Activated CD4-positive, alpha-beta T cell treated with anti-CD3 and anti-CD28 coated beads, Interleukin-2, Interleukin-4, amounts not matched to agents 100 ng/mL and 50 ng/mL, durations not matched to agents 16 hours and 8 hours (primary cell): ENCODE results near the gene FIGNL1.
A peak's percentile ranks its signal among the peaks of the same experiment; 100 is the strongest.

Experiments
- DNase-seq: peaks from one replicate; pipeline ENCODE4 v3.0.0-alpha.2; 2020; ENCODE audit warnings: low spot score

The FIGNL1 gene, protein sequence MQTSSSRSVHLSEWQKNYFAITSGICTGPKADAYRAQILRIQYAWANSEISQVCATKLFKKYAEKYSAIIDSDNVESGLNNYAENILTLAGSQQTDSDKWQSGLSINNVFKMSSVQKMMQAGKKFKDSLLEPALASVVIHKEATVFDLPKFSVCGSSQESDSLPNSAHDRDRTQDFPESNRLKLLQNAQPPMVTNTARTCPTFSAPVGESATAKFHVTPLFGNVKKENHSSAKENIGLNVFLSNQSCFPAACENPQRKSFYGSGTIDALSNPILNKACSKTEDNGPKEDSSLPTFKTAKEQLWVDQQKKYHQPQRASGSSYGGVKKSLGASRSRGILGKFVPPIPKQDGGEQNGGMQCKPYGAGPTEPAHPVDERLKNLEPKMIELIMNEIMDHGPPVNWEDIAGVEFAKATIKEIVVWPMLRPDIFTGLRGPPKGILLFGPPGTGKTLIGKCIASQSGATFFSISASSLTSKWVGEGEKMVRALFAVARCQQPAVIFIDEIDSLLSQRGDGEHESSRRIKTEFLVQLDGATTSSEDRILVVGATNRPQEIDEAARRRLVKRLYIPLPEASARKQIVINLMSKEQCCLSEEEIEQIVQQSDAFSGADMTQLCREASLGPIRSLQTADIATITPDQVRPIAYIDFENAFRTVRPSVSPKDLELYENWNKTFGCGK

DNA sequence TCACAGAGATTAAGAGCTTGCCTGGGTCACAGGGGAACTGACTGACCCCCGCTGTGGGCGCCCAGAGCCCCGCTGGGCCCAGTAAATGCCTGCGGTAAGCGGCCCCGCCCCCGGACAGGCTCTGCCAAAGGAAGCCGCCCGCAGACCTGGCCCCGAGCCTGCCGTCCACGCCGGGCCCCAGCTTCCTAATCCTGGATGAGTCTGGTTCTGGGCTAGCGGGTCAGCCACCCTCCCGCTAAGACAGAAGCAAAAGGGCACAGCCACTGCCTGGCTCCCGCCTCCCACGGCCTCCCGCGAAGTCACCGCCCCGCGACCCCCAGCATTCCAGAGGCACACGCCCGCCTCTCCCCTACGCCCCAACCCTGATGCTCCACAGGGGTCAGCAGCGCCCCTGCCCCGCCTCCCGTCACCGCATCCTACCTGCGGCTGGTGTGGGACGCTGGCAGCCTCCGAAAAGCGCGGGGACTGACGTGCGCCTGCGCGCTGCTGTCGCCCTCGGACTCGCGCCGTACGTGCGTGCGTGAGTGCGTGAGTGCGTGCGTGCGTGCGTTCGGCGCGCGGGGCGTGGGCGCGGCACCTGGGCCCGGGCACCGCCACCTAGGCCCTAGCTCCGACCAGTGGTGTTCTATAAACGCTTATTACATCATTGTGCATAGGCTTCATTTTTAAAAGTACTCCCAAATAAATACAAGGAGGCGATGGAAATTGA lies at the start of gene FIGNL1:
Gene FIGNL1, minus strand, starts transcription at position 470 of the 709 bp plus-strand sequence. CDS start 3,063 bp downstream, outside the sequence.
- peak; percentile 87 for DNase-seq

DNA sequence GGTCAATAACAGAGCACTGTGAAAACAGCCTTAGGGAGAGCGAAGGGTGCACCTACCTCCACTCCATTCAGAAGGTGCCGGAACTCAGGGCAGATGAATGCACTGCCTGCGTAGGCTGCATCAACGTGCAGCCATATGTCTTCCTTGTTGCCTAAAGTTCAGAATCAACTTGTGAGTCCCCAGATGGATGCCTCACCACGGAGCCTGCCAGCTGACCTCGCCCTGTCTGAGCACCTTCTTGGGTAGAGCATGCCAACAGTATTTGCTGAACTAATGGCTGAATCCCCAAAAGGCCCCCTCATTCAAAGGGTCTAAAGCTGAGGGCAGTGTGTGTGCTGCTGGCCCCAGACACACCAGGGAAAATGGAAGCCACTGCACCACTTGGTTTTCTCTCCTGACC lies 48.9 kb upstream of the FIGNL1 start:
- DNase-seq: no peak

DNA sequence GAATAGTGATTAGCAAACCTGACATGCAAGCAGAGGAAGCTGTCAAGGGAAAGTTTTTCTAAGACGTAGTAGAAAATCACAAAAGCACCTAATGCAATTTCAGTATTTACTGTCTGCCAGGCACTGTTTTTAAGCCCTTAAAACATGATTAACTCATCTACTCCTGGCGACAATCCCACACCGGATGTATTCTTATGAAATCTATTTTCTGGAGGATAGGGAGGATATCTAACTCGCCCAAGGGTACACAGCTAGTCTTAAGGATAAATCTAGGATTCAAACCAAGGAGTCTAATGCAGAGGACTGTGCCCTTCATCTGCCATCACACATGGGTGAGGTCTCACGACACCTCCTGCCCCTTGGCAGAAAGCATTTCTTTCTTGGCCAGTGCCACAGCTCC lies 47.8 kb upstream of the FIGNL1 start:
- no peak for DNase-seq

DNA sequence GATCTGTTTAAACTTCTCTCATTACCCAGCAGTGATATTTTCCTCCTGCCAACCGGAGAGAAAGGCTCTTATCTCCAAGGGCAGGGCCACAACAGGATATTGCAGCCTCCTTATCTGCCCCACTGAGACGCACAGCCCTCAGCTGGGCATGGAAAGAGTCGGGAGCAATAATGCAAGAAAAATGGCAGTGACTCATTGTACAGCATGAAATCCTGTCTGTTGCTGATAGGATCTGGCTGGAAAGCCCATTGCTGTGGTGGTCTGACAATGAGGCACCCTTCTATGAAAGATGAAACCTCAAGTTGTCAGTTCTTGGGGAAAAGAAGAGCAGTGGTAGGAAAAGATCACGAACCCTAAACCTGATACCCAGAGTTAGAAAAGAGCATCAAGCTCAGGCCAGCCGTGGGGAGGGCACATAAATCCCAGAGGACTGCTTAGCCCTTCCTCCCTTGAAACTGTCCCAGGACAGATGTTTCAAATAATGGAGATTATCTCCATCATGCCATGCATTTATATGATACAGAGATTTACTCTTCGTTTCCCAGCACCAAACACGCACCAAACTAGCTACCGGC lies 47.0 kb upstream of the FIGNL1 start:
- no peak for DNase-seq

DNA sequence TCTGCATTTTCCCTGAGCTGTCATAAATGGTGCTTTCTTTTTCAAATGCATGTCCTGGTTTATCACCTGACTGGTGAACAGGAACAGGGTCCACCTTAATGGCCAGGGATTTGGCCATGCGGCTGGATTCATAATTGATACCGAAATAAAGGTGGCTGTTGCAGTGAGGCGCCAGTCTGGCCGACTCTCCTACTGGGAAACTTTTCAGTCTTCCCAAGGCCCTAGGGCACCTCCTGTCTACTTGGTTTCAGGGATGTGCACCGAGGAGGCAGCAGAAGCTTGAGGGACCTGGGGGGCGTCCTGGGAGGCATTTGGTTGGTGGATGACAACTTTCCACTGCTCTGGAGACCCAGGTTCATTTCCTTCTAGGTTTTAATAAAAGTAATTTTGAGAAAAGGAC lies 46.4 kb upstream of the FIGNL1 start:
- DNase-seq: no peak

DNA sequence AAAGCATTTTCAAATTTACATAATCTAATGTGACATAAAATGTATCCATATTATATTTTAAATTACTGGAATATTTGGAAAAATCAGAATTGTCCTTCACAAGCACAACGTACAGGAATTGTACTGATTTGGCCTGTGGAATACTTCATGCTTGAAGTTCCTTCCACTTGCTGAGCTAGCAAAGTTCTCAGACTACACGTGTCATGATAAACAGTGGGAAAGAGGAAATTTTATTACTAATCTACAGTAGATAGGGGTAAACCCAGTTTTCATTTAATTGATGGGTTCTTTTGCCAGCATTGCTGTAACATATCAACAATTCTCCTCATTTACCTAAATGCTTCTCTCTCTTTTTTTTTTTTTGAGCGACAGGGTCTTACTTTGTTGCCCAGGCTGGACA lies 45.6 kb upstream of the FIGNL1 start:
- DNase-seq: no peak

DNA sequence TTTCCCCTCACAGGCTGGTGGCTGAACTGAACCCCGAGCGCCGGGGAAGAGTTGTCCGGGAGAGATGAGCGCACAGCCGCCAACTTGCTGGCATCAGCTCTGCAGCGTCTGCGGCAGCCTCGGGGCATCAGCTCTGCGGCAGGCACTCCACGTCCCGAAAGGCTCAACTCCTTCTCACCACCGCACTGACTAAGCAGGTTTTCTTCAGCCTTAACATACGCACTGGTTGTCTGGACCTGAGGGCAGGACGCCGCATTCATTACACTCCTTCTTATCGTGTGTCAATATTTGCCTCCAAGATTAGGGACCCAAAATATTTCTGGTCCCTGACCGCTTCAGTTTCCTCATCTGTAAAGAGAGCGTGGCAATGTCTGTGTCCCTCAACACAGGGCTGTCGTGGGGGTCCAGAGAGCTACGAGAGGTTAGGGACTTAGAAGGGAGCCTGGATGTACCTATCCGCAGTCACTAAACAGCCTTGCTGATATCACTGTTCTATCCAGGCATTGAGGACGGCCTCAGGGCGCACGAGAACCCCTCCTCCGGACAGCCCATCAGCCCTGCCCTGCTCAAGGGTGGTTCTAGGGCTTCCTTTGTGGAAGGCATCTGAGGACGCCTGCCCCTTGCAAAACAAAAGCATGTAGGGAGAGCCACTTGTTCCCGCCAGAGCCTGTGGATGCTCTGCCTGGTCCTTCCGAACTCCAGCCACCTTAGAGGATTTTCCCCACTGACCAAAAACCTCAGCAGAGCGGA lies 42.8 kb upstream of the FIGNL1 start:
- DNase-seq: no peak

DNA sequence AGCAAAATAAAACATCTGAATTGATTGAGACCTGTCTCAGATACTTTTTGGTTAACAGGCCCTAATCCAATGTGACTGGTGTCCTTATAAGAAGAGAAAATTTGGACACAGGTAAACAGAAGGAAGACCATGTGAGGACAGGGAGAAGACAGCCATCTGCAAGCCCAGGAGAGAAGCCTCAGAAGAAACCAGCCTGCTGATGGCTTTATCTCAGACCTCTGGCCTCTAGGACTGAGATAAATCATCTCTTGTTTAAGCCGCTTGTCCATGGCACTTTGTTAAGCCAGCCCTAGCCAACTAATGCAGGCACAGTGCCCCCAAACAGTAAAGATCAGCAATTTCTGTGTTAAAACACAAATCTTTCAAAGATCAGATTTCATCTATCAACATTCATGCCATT lies 41.8 kb upstream of the FIGNL1 start:
- DNase-seq: no peak

DNA sequence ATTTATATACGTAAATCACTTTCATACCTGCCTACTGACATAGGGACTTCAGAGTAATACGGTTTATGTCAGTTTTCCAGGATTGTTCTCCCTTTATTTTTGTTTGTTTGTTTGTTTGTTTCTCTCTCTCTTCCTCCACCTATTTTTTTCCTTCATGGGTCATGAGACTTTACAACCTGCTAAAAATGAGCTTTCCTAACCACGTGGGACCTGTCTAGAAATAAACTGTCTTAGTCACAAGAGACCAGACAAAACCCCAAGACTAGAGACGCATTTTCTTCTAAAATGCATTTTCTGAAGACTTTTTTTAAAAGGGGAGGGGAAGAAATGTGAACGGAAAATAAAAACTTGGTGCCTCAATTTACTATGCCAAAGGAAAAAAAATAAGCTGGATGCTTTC lies 41.1 kb upstream of the FIGNL1 start:
- DNase-seq: no peak

DNA sequence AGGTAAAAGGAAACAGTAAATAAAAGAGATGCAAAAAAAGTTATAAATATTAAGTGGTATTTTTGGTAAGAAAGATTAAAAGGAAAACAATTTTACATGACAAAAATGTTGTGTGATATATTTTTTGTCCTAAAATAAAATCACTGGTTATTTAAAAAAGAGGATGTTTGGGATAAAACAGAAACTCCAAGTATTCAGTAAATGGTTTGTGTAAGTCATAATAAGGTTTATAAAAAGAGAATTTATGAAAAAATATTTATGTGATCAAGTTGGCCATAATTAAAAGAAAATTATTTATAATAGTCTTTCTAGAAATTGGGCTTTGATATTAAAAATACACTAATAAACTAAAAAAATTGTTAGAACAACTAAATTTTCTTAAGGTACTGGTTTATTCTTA lies 38.2 kb upstream of the FIGNL1 start:
- no peak for DNase-seq

DNA sequence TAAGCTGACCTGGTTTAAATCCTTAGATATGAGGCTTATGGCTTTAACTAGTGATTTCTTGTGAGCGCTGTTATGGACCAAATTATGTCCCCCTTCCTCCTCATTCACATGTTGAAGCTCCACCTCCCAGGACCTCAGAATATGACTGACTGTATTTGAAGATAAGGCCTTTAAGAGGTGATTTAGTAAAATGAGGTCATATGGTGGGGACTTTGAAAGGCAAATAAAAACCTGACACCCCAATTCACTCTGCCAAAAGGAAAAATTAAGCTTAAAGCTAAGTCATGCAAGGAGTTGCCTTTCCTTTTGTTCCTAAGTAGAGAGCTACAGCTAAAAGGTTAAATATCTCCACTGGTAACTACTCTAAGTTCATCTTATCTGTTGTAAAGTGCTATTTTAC lies 36.4 kb upstream of the FIGNL1 start:
- DNase-seq: no peak

DNA sequence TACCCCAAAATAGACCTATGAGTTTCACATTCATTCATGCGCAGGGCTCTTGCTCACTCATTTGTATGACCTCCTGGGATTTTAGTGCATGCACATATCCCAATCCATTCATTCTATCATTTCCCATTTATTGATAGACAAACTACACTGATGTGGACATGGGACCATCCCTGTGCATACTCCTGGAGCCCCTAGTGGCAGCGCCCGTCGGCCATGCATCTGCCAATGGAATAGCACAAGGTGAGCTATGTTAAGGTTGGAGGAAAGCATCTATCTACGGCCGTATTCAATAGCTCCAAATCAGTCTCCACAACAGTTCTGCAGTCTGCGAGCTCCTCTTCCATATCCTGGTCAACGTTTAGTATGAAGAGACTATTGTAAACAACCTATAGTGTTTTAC lies 31.7 kb upstream of the FIGNL1 start:
- DNase-seq: no peak

DNA sequence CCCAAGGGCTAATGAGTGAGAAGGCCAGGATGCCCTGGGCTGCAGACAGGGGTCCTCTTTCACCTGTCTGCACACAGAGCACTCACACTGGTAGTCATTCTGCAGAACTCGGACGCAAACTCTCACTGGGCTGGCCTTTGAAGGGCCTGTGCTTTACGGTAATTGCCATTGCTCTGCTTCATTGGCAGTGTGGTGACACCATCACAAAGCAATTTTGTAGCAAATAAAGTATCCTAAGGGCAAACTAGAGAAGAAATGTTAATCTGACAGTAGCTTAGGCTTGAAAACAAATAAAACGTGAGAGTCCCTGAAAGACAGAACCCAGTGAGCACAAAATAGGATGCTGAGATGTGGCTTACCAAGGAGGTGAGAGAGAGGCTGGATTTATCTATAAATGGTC lies 30.6 kb upstream of the FIGNL1 start:
- DNase-seq: no peak

DNA sequence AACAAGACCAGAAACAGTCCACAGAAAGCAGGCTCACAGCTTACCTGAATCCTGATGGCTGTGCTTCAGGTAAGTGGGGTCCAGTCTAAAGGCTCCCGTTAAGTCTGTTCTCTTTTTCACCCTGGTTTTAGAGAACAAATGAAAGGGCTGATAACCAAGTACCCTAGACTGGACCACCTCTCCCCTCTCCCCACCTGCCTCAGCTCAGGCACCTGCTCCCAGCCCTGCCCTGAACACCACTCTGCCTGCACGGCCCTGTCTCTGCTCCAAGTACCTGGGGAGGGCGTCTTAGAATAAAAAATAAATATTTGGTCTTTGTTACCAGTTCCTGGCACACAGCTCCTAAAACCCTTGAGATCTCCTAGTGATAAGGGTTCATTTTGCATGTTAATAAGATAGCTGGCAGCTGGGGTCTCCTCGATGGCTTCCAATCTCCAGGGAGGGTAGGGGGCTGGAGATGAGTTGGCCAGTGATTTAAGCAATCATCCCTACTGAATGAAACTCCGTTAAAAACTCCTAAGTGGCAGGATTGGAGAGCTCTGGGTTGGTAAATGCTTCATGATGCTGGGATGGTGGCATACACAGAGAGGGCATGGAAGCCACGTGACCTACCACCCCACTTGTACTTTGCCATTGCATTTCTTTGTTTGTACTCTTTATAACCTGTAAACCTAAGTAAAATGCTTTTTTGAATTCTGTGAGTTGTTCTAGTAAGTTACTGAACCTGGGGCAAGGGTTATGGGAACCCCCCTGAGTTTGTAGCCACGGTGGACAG lies 29.8 kb upstream of the FIGNL1 start:
- no peak for DNase-seq

DNA sequence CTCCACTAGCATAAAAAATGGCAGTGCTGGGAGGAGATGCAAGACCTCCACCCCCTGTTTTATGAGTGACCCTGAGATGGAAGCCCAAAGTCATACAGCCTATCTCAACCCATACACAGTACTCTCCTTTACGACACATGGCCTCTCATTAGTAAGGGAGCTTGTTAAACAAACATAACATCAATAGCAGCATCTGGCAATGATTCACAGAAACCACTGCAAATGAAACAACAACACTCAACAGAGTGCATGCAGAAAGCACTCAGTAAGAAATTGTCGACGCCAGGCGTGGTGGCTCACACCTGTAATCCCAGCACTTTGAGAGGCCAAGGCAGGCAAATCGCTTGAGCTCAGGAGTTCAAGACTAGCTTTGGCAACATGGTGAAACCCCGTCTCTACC lies 27.5 kb upstream of the FIGNL1 start:
- DNase-seq: no peak

DNA sequence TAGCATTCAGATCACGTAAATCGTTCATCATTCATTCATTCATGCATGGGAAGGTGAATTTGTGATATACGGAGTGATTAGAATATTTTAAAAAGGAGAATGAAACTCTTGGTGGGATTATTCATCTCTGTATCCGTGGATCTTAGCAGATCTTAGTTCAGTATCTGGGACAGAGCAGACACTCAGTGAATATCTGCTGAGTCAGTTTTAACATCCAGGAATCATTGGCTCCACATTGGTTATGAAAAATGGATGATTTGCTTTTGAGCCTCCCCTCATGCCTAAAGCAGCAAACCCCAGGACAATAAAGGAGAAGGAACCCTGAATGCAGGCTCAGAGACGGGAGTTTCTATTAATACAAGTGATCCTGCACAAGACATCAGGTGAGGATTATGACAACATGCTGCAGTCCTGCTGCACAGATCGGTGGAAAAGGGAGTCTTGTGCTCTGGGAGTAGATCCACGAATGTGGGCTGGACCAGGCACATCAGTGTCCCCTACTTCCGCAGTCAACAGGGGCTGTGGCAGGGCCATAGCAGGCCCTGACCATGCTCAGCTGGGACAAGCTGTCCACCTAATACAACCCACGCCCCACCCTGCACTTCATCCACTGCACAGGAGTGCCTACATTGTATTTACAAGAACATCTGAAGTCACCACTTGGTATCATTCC lies 26.9 kb upstream of the FIGNL1 start:
- DNase-seq: no peak

DNA sequence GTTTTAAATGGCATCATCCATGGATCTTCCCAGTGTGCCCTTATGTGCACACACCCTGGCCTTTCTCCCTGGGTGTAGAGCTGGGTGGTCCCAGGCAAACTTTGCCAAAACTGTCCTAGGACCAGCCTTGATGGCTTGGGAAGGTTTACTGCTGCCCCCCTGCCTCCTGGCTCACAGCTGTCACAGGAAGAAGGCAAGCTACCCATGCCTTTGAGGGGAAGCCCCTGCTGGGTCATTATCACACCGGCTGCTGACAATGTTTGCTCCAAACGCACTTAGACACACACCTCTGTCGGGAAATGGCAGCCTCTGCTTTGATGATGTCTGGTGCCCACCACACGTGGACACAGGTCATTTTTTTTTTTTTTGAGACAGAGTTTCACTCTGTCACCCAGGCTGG lies 25.2 kb upstream of the FIGNL1 start:
- peak; percentile 44 for DNase-seq

DNA sequence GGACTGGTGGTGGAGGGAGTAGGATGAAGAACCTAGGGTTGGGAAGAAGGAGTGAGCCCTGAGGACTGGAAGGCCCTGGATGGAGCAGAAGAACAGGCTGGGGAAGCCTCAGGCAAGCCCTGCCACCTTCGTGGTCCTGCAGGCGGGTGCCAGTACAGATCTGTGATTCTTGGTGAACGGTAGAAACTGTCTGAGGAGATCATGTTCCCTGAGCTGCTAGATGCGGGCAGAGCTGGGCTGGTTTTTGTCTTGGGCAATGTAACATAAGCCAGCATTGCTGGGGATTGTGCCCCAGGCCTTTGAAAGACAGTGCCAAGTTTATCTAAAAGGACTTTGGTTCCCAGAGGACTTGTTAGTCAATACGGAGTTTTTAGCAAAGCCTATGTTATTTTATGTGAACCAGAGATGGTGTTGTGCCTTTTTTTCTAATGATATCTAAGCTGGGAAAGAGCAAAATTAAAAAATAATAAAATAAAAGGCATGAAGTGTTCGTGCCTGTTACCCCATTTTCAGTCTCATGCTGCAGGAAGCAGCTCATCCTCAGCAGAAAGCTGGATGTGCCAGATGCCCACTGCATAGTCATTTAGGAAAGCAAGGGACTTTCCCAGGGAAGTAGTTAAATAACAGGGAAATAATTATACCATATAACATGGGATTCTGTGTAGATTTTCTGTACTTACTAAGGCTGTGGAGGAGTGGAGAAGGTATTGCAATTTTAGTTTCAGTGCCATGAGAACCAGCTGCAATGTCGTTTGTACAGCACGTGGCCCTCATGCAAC lies 24.4 kb upstream of the FIGNL1 start:
- no peak for DNase-seq

DNA sequence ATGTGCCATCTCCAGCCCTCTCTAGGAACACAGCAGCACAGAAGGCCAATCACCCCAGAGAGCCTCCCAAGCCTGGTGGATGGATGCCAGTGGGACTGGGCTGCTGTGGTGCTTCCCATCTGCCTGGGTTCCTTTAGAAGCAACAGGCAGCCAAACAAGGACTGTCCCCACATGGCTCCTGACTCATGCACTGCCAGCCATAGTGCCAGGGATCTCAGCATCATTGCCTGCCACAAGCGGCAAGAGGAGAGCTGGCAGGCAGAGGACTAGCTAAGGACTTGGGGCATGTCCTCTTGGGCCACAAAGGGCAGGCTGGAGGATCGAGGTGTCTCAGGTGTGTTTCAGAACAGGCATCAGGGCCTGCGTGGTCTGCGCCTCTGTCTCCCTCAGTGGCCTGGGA lies 23.4 kb upstream of the FIGNL1 start:
- DNase-seq: no peak

DNA sequence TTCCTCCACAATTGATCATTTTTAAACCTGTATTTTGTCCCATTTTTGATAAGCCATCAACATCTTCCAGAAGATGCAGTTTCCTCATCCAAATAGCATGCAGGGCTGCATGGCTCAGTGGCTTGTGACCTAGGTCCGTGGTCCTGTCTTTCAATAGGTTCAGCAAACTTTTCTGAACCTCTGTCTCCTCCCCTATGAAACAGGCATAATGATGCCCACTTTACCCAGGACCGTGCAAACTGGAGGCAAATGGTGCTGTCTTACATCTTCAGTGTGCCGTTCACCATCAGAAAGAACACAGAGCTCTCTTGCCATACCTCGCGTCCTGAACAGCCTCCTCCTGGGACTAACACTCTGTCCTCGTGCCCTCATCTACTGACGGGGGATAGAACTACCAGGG lies 22.3 kb upstream of the FIGNL1 start:
- no peak for DNase-seq
